IMR-90 (cell line): Measurements from ENCODE around the gene SLX4.

Experiments
- CTCF ChIP-seq: conservative IDR thresholded peaks from 2 replicates; pipeline ENCODE4 v1.5.1; 2012; ENCODE audit warnings: mild to moderate bottlenecking, low read depth, low read length, improper control_type of control experiment
- ELK1 ChIP-seq: fragments of 150-350 bp; IDR thresholded peaks from 2 replicates; pipeline ENCODE4 v1.6.1; 2016; ENCODE audit warnings: low read depth, mild to moderate bottlenecking, low read length, moderate library complexity, borderline replicate concordance
- MXI1 ChIP-seq: IDR thresholded peaks from 2 replicates; pipeline ENCODE4 v1.6.1; 2012; ENCODE audit warnings: low read depth, mild to moderate bottlenecking, low read length, moderate library complexity, borderline replicate concordance
- POLR2A ChIP-seq: IDR thresholded peaks from 2 replicates; pipeline ENCODE4 v1.6.1; 2012; ENCODE audit warnings: mild to moderate bottlenecking, low read depth, low read length

GRCh38 chr16:3590736-3591435 lies 20.5 kb downstream of the SLX4 start:
- TF ChIP-seq CTCF: no peak
- TF ChIP-seq POLR2A: no peak
- TF ChIP-seq MXI1: no peak
- no peak for TF ChIP-seq ELK1
